ENCODE measurements around the gene PIGW. TPM values are rescaled to one million over a fixed set of nuclear protein-coding genes. Genes with fewer than 3 reads are reported as not detected.

Gene PIGW
- total RNA-seq, 2 experiments from 2014 or later = 3.3 to 3.4 TPM

GRCh38 chr17:36545465-36546417 is 11.0 kb downstream of the PIGW start:
- peak overlapping the region; percentile 99 for H3K4me3 ChIP-seq (ENCODE audit: low read length)
- intact Hi-C loops (cut with DNase I, micrococcal nuclease) = loop anchor here (1.0 to 5.0 kb wide), 6 partner anchors 10 to 403 kb away; partner anchors contain the start of genes DHRS11 (in 2 of the 2), AATF (in 1 of the 2), MRM1 (in 1 of the 2) and ZNHIT3 (in 1 of the 2)
- peak overlapping the region; percentile 72 to 99 for H3K27ac ChIP-seq (ENCODE audit: low read depth in 1 of 2, low read length in 2 of 2)
- Mint-ChIP-seq H3K9me3 (no peaks in the 10 kb centered on the region), H3K27me3 (no peaks in the 10 kb centered on the region), H3K27ac (peak overlapping the region; percentile 97), H3K4me1 (ENCODE audit: low read depth) (peaks cover 53% of the 10 kb centered on the region), H3K4me3 (peak overlapping the region; percentile 97), H3K36me3 (ENCODE audit: low read depth) (peaks cover 47% of the 10 kb centered on the region)
- POLR2A ChIA-PET = interaction anchor here (0.6 to 4.0 kb wide), 21 partner anchors 8 to 1059 kb away, joined by 3 to 145 read pairs (median 4); partner anchors contain the start of genes AATF, MRM1, MYO19 and PIGW
- peak; percentile 80 for ATAC-seq (ENCODE audit: poor library complexity)
- TF ChIP-seq, protein P1, sequence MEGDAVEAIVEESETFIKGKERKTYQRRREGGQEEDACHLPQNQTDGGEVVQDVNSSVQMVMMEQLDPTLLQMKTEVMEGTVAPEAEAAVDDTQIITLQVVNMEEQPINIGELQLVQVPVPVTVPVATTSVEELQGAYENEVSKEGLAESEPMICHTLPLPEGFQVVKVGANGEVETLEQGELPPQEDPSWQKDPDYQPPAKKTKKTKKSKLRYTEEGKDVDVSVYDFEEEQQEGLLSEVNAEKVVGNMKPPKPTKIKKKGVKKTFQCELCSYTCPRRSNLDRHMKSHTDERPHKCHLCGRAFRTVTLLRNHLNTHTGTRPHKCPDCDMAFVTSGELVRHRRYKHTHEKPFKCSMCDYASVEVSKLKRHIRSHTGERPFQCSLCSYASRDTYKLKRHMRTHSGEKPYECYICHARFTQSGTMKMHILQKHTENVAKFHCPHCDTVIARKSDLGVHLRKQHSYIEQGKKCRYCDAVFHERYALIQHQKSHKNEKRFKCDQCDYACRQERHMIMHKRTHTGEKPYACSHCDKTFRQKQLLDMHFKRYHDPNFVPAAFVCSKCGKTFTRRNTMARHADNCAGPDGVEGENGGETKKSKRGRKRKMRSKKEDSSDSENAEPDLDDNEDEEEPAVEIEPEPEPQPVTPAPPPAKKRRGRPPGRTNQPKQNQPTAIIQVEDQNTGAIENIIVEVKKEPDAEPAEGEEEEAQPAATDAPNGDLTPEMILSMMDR (IDR thresholded peaks at IDR 0.05) = no peak
- CTCF ChIA-PET = interaction anchor here (0.9 to 3.8 kb wide), 6 partner anchors 10 to 63 kb away, joined by 3 to 33 read pairs (median 6); partner anchors contain the start of genes MYO19 and PIGW
- no peaks in the 10 kb centered on the region for H3K27me3 ChIP-seq (ENCODE audit: control insufficient read depth in 1 of 2, insufficient read depth in 2 of 2, low read length in 2 of 2)
- DNase-seq = peak; percentile 92 to 99 (median 96)
- H3K9me3 ChIP-seq (ENCODE audit: control insufficient read depth in 1 of 2, insufficient read depth in 1 of 2, low read length in 2 of 2) = no peaks in the 10 kb centered on the region
- peaks cover 39% of the 10 kb centered on the region for H3K4me1 ChIP-seq (ENCODE audit: insufficient read depth, low read length)
- H3K36me3 ChIP-seq (ENCODE audit: insufficient read depth, low read length) = peaks cover 6% of the 10 kb centered on the region

GRCh38 chr17:36546418-36547093 is 11.8 kb downstream of the PIGW start:
- POLR2A ChIA-PET = interaction anchor here (0.7 to 4.0 kb wide), 17 partner anchors 7 to 1058 kb away, joined by 3 to 145 read pairs (median 5); partner anchors contain the start of genes AATF, MRM1, MYO19 and PIGW
- Mint-ChIP-seq H3K4me3 (peak overlapping the region; percentile 97), H3K4me1 (ENCODE audit: low read depth) (peaks cover 56% of the 10 kb centered on the region), H3K27ac (peak overlapping the region; percentile 97), H3K9me3 (no peaks in the 10 kb centered on the region), H3K36me3 (ENCODE audit: low read depth) (peaks cover 48% of the 10 kb centered on the region), H3K27me3 (no peaks in the 10 kb centered on the region)
- peaks cover 45% of the 10 kb centered on the region for H3K4me1 ChIP-seq (ENCODE audit: insufficient read depth, low read length)
- H3K27ac ChIP-seq (ENCODE audit: low read depth in 1 of 2, low read length in 2 of 2) = peak overlapping the region; percentile 72 to 99
- ATAC-seq (ENCODE audit: poor library complexity) (no peak), DNase-seq (peak in 2 of 14 experiments; percentile 26 to 38)
- no peaks in the 10 kb centered on the region for H3K9me3 ChIP-seq (ENCODE audit: control insufficient read depth in 1 of 2, insufficient read depth in 1 of 2, low read length in 2 of 2)
- peak overlapping the region; percentile 99 for H3K4me3 ChIP-seq (ENCODE audit: low read length)
- intact Hi-C loops (cut with DNase I, micrococcal nuclease) = loop anchor here (2.0 to 5.0 kb wide), 2 partner anchors 46 to 54 kb away; partner anchors contain the start of genes DHRS11 (in 1 of the 2) and MRM1 (in 1 of the 2)
- CTCF ChIA-PET = interaction anchor here (0.9 to 3.8 kb wide), 6 partner anchors 11 to 64 kb away, joined by 3 to 33 read pairs (median 6); partner anchors contain the start of genes MYO19 and PIGW
- H3K36me3 ChIP-seq (ENCODE audit: insufficient read depth, low read length) = peaks cover 6% of the 10 kb centered on the region
- H3K27me3 ChIP-seq (ENCODE audit: control insufficient read depth in 1 of 2, insufficient read depth in 2 of 2, low read length in 2 of 2) = no peaks in the 10 kb centered on the region
- TF ChIP-seq, protein P1 (IDR thresholded peaks at IDR 0.05) = no peak

GRCh38 chr17:36547776-36548175 is 13.0 kb downstream of the PIGW start:
- H3K4me1 Mint-ChIP-seq (ENCODE audit: low read depth) = peaks cover 68% of the 10 kb centered on the region
- Histone ChIP-seq H3K27me3 (ENCODE audit: control insufficient read depth in 1 of 2, insufficient read depth in 2 of 2, low read length in 2 of 2) (no peaks in the 10 kb centered on the region), H3K4me3 (ENCODE audit: low read length) (no peak overlapping the region), H3K4me1 (ENCODE audit: insufficient read depth, low read length) (peaks cover 50% of the 10 kb centered on the region), H3K27ac (ENCODE audit: low read depth in 1 of 2, low read length in 2 of 2) (peak overlapping the region in 1 of 2 donors; percentile 46), H3K36me3 (ENCODE audit: insufficient read depth, low read length) (peaks cover 6% of the 10 kb centered on the region), H3K9me3 (ENCODE audit: control insufficient read depth in 1 of 2, insufficient read depth in 1 of 2, low read length in 2 of 2) (no peaks in the 10 kb centered on the region)
- POLR2A ChIA-PET = interaction anchor here (1.3 to 2.1 kb wide), 2 partner anchors 13 to 53 kb away, joined by 4 to 9 read pairs; partner anchors contain the start of genes MRM1, MYO19 and PIGW
- CTCF ChIA-PET = interaction anchor here (2.8 to 3.8 kb wide), 2 partner anchors 12 to 55 kb away, joined by 9 to 33 read pairs; partner anchors contain the start of genes MYO19 and PIGW
- peak overlapping the region; percentile 97 for H3K27ac Mint-ChIP-seq
- H3K36me3 Mint-ChIP-seq (ENCODE audit: low read depth) = peaks cover 48% of the 10 kb centered on the region
- no peaks in the 10 kb centered on the region for H3K27me3 Mint-ChIP-seq
- H3K4me3 Mint-ChIP-seq = peak overlapping the region; percentile 68
- no peak for DNase-seq
- no peaks in the 10 kb centered on the region for H3K9me3 Mint-ChIP-seq
- TF ChIP-seq, protein P1 (IDR thresholded peaks at IDR 0.05) = no peak
- ATAC-seq (ENCODE audit: poor library complexity) = no peak
- intact Hi-C loops (cut with DNase I, micrococcal nuclease) = loop anchor here (2.0 to 5.0 kb wide), 2 partner anchors 45 to 53 kb away; partner anchors contain the start of genes DHRS11 (in 1 of the 2) and MRM1 (in 1 of the 2)

Data from CD4-positive, alpha-beta T cell (primary cell).